SW 1271 (cell line): ENCODE results near the gene ADRM1.

Experiments
- DNase-seq, 2 experiments: peaks; one replicate each; lab custom pipeline; 2025; lab: John Stamatoyannopoulos, UW

Gene ADRM1

GRCh38 chr20:62355878-62356588, 53.2 kb downstream of the ADRM1 start:
- DNase-seq, result no peak

GRCh38 chr20:62356589-62357186, 53.9 kb downstream of the ADRM1 start:
- no peak for DNase-seq

GRCh38 chr20:62357187-62357667, 54.4 kb downstream of the ADRM1 start:
- peak; percentile 60 to 80 for DNase-seq

- DNase-seq, result no peak
These were observed 54.9 kb downstream of the ADRM1 start for GRCh38 chr20:62357681-62358080.
